Measurements from ENCODE around the gene TNPO2. TPM values are rescaled to one million over a fixed set of nuclear protein-coding genes. Genes with fewer than 3 reads are reported as not detected.

TNPO2 gene
- total and polyA plus RNA-seq, 2 experiments from 2014 or later = 11.7 to 65.2 TPM

GRCh38 chr19:12764698-12765097, 41.0 kb upstream of the TNPO2 start:
- Histone ChIP-seq H3K9me2 (replicated peaks; ENCODE audit: insufficient read depth) (no peaks in the 10 kb centered on the region), H3K4me3 (no peak overlapping the region), H3K27ac (no peak overlapping the region), H2AFZ (no peak overlapping the region), H4K20me1 (ENCODE audit: insufficient read depth, poor library complexity, severe bottlenecking) (no peaks in the 10 kb centered on the region), H3K27me3 (no peaks in the 10 kb centered on the region), H3K36me3 (replicated peaks; ENCODE audit: insufficient read depth, low read depth) (no peaks in the 10 kb centered on the region), H3K9me3 (ENCODE audit: low read depth) (no peaks in the 10 kb centered on the region), H3K79me2 (no peaks in the 10 kb centered on the region), H3K4me2 (no peak overlapping the region), H3K4me1 (ENCODE audit: insufficient read depth) (no peaks in the 10 kb centered on the region)
- DNase-seq (ENCODE audit: low spot score) = no peak
- 95% methylated on average over 16 of the region's 16 CpGs for WGBS (ENCODE audit: low lambda C conversion rate, missing lambda C conversion rate)
- TF ChIP-seq EZH2 (IDR thresholded peaks at IDR 0.05; ENCODE audit: borderline replicate concordance) (no peak), CTCF (IDR thresholded peaks at IDR 0.05; ENCODE audit: poor library complexity) (no peak), EZH2phosphoT487 (IDR thresholded peaks at IDR 0.05; ENCODE audit: low read depth, severe bottlenecking, unreplicated experiment) (no peak)

GRCh38 chr19:12763100-12763499, 39.4 kb upstream of the TNPO2 start:
- H3K4me1 ChIP-seq (ENCODE audit: insufficient read depth) = no peaks in the 10 kb centered on the region
- no peak for TF ChIP-seq EZH2 (IDR thresholded peaks at IDR 0.05; ENCODE audit: borderline replicate concordance)
- TF ChIP-seq CTCF (IDR thresholded peaks at IDR 0.05; ENCODE audit: poor library complexity) = no peak
- TF ChIP-seq EZH2phosphoT487 (IDR thresholded peaks at IDR 0.05; ENCODE audit: low read depth, severe bottlenecking, unreplicated experiment) = no peak
- no peaks in the 10 kb centered on the region for H3K79me2 ChIP-seq
- no peaks in the 10 kb centered on the region for H3K9me3 ChIP-seq (ENCODE audit: low read depth)
- H2AFZ ChIP-seq = no peak overlapping the region
- H3K27me3 ChIP-seq = no peaks in the 10 kb centered on the region
- H3K36me3 ChIP-seq (replicated peaks; ENCODE audit: insufficient read depth, low read depth) = no peaks in the 10 kb centered on the region
- WGBS (ENCODE audit: low lambda C conversion rate, missing lambda C conversion rate) = 97% methylated on average over 10 of the region's 11 CpGs
- no peaks in the 10 kb centered on the region for H3K9me2 ChIP-seq (replicated peaks; ENCODE audit: insufficient read depth)
- DNase-seq (ENCODE audit: low spot score) = no peak
- no peak overlapping the region for H3K4me3 ChIP-seq
- no peak overlapping the region for H3K27ac ChIP-seq
- no peaks in the 10 kb centered on the region for H4K20me1 ChIP-seq (ENCODE audit: insufficient read depth, poor library complexity, severe bottlenecking)
- H3K4me2 ChIP-seq = no peak overlapping the region

GRCh38 chr19:12759686-12760085, 36.0 kb upstream of the TNPO2 start:
- 93% methylated on average over 6 of the region's 6 CpGs for WGBS (ENCODE audit: low lambda C conversion rate, missing lambda C conversion rate)
- Histone ChIP-seq H3K79me2 (no peaks in the 10 kb centered on the region), H3K9me3 (ENCODE audit: low read depth) (no peaks in the 10 kb centered on the region), H2AFZ (no peak overlapping the region), H3K27ac (no peak overlapping the region), H3K9me2 (replicated peaks; ENCODE audit: insufficient read depth) (no peaks in the 10 kb centered on the region), H3K4me3 (no peak overlapping the region), H3K4me1 (ENCODE audit: insufficient read depth) (peaks cover 6% of the 10 kb centered on the region), H3K4me2 (no peak overlapping the region), H3K36me3 (replicated peaks; ENCODE audit: insufficient read depth, low read depth) (no peaks in the 10 kb centered on the region), H4K20me1 (ENCODE audit: insufficient read depth, poor library complexity, severe bottlenecking) (no peaks in the 10 kb centered on the region), H3K27me3 (no peaks in the 10 kb centered on the region)
- DNase-seq (ENCODE audit: low spot score) = no peak
- TF ChIP-seq CTCF (IDR thresholded peaks at IDR 0.05; ENCODE audit: poor library complexity) (no peak), EZH2 (IDR thresholded peaks at IDR 0.05; ENCODE audit: borderline replicate concordance) (no peak), EZH2phosphoT487 (IDR thresholded peaks at IDR 0.05; ENCODE audit: low read depth, severe bottlenecking, unreplicated experiment) (no peak)

Measured in hepatocyte (in vitro differentiated cells).